Endodermal cell (in vitro differentiated cells): Measurements from ENCODE around the gene ADAMTS17. TPM values are rescaled to one million over a fixed set of nuclear protein-coding genes. Genes with fewer than 3 reads are reported as not detected.
A peak's percentile ranks its signal among the peaks of the same experiment; 100 is the strongest.

Experiments
- DNase-seq: peaks from one replicate; pipeline ENCODE4 v3.0.0-alpha.2; 2017
- H3K27ac ChIP-seq: 2 replicates; pipeline ENCODE4 v1.5.1; 2013; ENCODE audit warnings: mild to moderate bottlenecking, low read depth, low read length, moderate library complexity
- H3K27me3 ChIP-seq: 2 replicates; pipeline ENCODE4 v1.6.1; 2013; ENCODE audit warnings: mild to moderate bottlenecking, low read length, moderate library complexity; ENCODE audit not compliant: insufficient read depth, control insufficient read depth, poor library complexity, severe bottlenecking
- H3K36me3 ChIP-seq: 2 replicates; pipeline ENCODE4 v1.7.0; 2013; ENCODE audit warnings: mild to moderate bottlenecking, low read length, moderate library complexity; ENCODE audit not compliant: control insufficient read depth, insufficient read depth
- H3K4me1 ChIP-seq: one replicate; pipeline ENCODE4 v1.7.0; 2013; ENCODE audit warnings: low read length; ENCODE audit not compliant: control insufficient read depth, insufficient read depth
- H3K4me3 ChIP-seq: 2 replicates; pipeline ENCODE4 v1.5.1; 2013; ENCODE audit warnings: mild to moderate bottlenecking, low read length, moderate library complexity
- H3K9ac ChIP-seq: 2 replicates; pipeline ENCODE4 v1.6.1; 2013; ENCODE audit warnings: mild to moderate bottlenecking, low read length, moderate library complexity; ENCODE audit not compliant: poor library complexity, severe bottlenecking; ENCODE audit errors: extremely low read depth
- H3K9me3 ChIP-seq: 2 replicates; pipeline ENCODE4 v1.6.1; 2013; ENCODE audit warnings: mild to moderate bottlenecking, low read length, moderate library complexity; ENCODE audit not compliant: control insufficient read depth
- H3K27ac Mint-ChIP-seq: 2 replicates; pipeline ENCODE4 v1.8.0; 2020; ENCODE audit warnings: mixed read lengths
- H3K27me3 Mint-ChIP-seq: 2 replicates; pipeline ENCODE4 v1.8.0; 2021; ENCODE audit warnings: mild to moderate bottlenecking, mixed read lengths; ENCODE audit not compliant: insufficient read depth
- H3K36me3 Mint-ChIP-seq: 2 replicates; pipeline ENCODE4 v1.8.0; 2020; ENCODE audit warnings: low read depth, mixed read lengths
- H3K4me1 Mint-ChIP-seq: 2 replicates; pipeline ENCODE4 v1.8.0; 2020; ENCODE audit warnings: mixed read lengths
- H3K4me3 Mint-ChIP-seq: 2 replicates; pipeline ENCODE4 v1.8.0; 2020; ENCODE audit warnings: mild to moderate bottlenecking, moderate library complexity, mixed read lengths
- H3K9me3 Mint-ChIP-seq: 2 replicates; pipeline ENCODE4 v1.8.0; 2020; ENCODE audit warnings: mild to moderate bottlenecking, mixed read lengths
- CTCF ChIP-seq: fragments of 200-600 bp; sonication (generic); conservative IDR thresholded peaks from 2 replicates; pipeline ENCODE4 v1.5.0; 2021; ENCODE audit warnings: antibody characterized with exemption, mild to moderate bottlenecking
- WGBS, 2 experiments: methylation state at CpG; one replicate each; pipeline versions ENCODE4 v1.1.5 to v1.1.7; 2013; ENCODE audit warnings: missing lambda C conversion rate in 2 of 2, mixed read lengths in 1 of 2; ENCODE audit not compliant: insufficient coverage in 1 of 2, insufficient read length in 1 of 2; 5-methylcytosine and 5-hydroxymethylcytosine counted together
- total RNA-seq, 2 donors: library from RNA; stranded (reverse); fragmentation: NEBNext Ultra II Directional in 1 of 2; extraction: Animal tissue kit (Norgen Biotek cat#: 25700) in 1 of 2; gene quantifications; 2 replicates in 1 of 2; 3 replicates in 1 of 2; pipeline ENCODE4 v1.2.1, GENCODE V29; 2021

Gene ADAMTS17
- total RNA-seq, 2 donors from 2014 or later: 0.82 to 2.3 TPM

- Mint-ChIP-seq H3K27ac (no peak overlapping the region), H3K4me3 (no peak overlapping the region), H3K27me3 (no peaks in the 10 kb centered on the region), H3K4me1 (no peaks in the 10 kb centered on the region), H3K9me3 (peaks cover 20% of the 10 kb centered on the region), H3K36me3 (no peaks in the 10 kb centered on the region)
- Histone ChIP-seq H3K9me3 (no peaks in the 10 kb centered on the region), H3K9ac (no peak overlapping the region), H3K27ac (no peak overlapping the region), H3K4me3 (no peak overlapping the region), H3K36me3 (no peaks in the 10 kb centered on the region), H3K4me1 (no peaks in the 10 kb centered on the region), H3K27me3 (no peaks in the 10 kb centered on the region)
- 84 to 93% methylated on average over 7 to 8 of the region's 8 CpGs for WGBS, 2 experiments
- DNase-seq: peak; percentile 13
- TF ChIP-seq CTCF: no peak
Measured at GRCh38 chr15:100295939-100296565, 45.7 kb downstream of the ADAMTS17 start.

- Histone ChIP-seq H3K27me3 (no peaks in the 10 kb centered on the region), H3K9me3 (no peaks in the 10 kb centered on the region), H3K27ac (no peak overlapping the region), H3K36me3 (no peaks in the 10 kb centered on the region), H3K4me1 (no peaks in the 10 kb centered on the region), H3K4me3 (no peak overlapping the region), H3K9ac (no peak overlapping the region)
- Mint-ChIP-seq H3K36me3 (no peaks in the 10 kb centered on the region), H3K4me3 (no peak overlapping the region), H3K27ac (no peak overlapping the region), H3K9me3 (peaks cover 11% of the 10 kb centered on the region), H3K4me1 (no peaks in the 10 kb centered on the region), H3K27me3 (no peaks in the 10 kb centered on the region)
- no peak for TF ChIP-seq CTCF
- DNase-seq: no peak
- WGBS, 2 experiments: 95 to 96% methylated on average over 29 to 35 of the region's 35 CpGs
Measured at GRCh38 chr15:100292010-100292409, 49.8 kb downstream of the ADAMTS17 start.

GRCh38 chr15:100291106-100291505 is 50.7 kb downstream of the ADAMTS17 start:
- Histone ChIP-seq H3K9ac (no peak overlapping the region), H3K4me1 (no peaks in the 10 kb centered on the region), H3K36me3 (no peaks in the 10 kb centered on the region), H3K4me3 (no peak overlapping the region), H3K27ac (no peak overlapping the region), H3K9me3 (no peaks in the 10 kb centered on the region), H3K27me3 (no peaks in the 10 kb centered on the region)
- 36 to 43% methylated on average over 1 of the region's 2 CpGs for WGBS, 2 experiments
- no peaks in the 10 kb centered on the region for H3K36me3 Mint-ChIP-seq
- DNase-seq: no peak
- H3K9me3 Mint-ChIP-seq: peaks cover 11% of the 10 kb centered on the region
- H3K27ac Mint-ChIP-seq: no peak overlapping the region
- no peak overlapping the region for H3K4me3 Mint-ChIP-seq
- no peaks in the 10 kb centered on the region for H3K27me3 Mint-ChIP-seq
- TF ChIP-seq CTCF: no peak
- H3K4me1 Mint-ChIP-seq: no peaks in the 10 kb centered on the region
